Panc1 (cell line): ENCODE data around the gene MRC2. TPM values are rescaled to one million over a fixed set of nuclear protein-coding genes. Genes with fewer than 3 reads are reported as not detected.

Experiments used
- ATAC-seq: fragments of 200-7000 bp; cut with Tn5 transposase; 2 replicates; pipeline ENCODE4 v1.9.1; 2020; ENCODE audit warnings: mild to moderate bottlenecking, moderate library complexity
- BruUV-seq: library from RNA; stranded (reverse); fragments of 400-500 nt; replicated peaks from 2 replicates; lab custom pipeline; 2021; lab: Mats Ljungman, UMichigan
- CTCF ChIA-PET: fragments of 300-600 bp; sonication (Branson Sonifier 250); formaldehyde crosslinking; loops from one replicate; lab custom pipeline; 2022; ENCODE audit warnings: antibody characterized with exemption; lab: Charles Lee
- POLR2A ChIA-PET: fragments of 300-600 bp; sonication (Branson Sonifier 250); formaldehyde crosslinking; loops from one replicate; lab custom pipeline; 2022; ENCODE audit warnings: antibody characterized with exemption; lab: Charles Lee
- DNase-seq: peaks from one replicate; pipeline ENCODE4 v3.0.0-alpha.2; 2010; ENCODE audit warnings: low read depth, low spot score
- H3K27ac ChIP-seq: 2 replicates; pipeline ENCODE4 v1.5.1; 2011; ENCODE audit warnings: mild to moderate bottlenecking, low read length, inconsistent platforms
- H3K27me3 ChIP-seq: fragments of 200-500 bp; sonication (Bioruptor generic); 2 replicates; pipeline ENCODE4 v1.6.0; 2014; ENCODE audit warnings: low read length, inconsistent platforms; ENCODE audit not compliant: control insufficient read depth, insufficient read depth
- H3K36me3 ChIP-seq: fragments of 200-500 bp; sonication (Bioruptor generic); 2 replicates; pipeline ENCODE4 v1.5.1; 2014; ENCODE audit warnings: inconsistent platforms, mild to moderate bottlenecking, low read length, moderate library complexity; ENCODE audit not compliant: control insufficient read depth, insufficient read depth
- H3K4me1 ChIP-seq: 2 replicates; pipeline ENCODE4 v1.5.1; 2011; ENCODE audit warnings: inconsistent platforms, mild to moderate bottlenecking, low read length, moderate library complexity; ENCODE audit not compliant: control insufficient read depth, insufficient read depth
- H3K4me3 ChIP-seq, 2 experiments: 2 replicates each; pipeline ENCODE4 v1.5.1; 2011 to 2012; ENCODE audit warnings: low read depth in 2 of 2, low read length in 2 of 2, mild to moderate bottlenecking in 2 of 2, inconsistent platforms in 1 of 2, moderate library complexity in 1 of 2
- H3K9me3 ChIP-seq: fragments of 200-500 bp; sonication (Bioruptor generic); 2 replicates; pipeline ENCODE4 v1.5.1; 2014; ENCODE audit warnings: low read depth, mild to moderate bottlenecking, inconsistent platforms, low read length, moderate library complexity; ENCODE audit not compliant: control insufficient read depth, insufficient read depth
- CTCF ChIP-seq: fragments of 450-650 bp; IDR thresholded peaks from 2 replicates; pipeline ENCODE4 v1.5.1; 2017; ENCODE audit warnings: mild to moderate bottlenecking
- POLR2AphosphoS5 ChIP-seq: IDR thresholded peaks from 2 replicates; pipeline ENCODE4 v1.6.1; 2012; ENCODE audit warnings: mild to moderate bottlenecking, low read depth, low read length, moderate library complexity
- REST ChIP-seq, 2 experiments: IDR thresholded peaks; 2 replicates each; pipeline ENCODE4 v1.6.1; 2011 to 2012; ENCODE audit warnings: low read depth in 2 of 2, control low read depth in 1 of 2, low read length in 1 of 2, mild to moderate bottlenecking in 1 of 2, moderate library complexity in 1 of 2; ENCODE audit not compliant: insufficient read depth in 1 of 2
- SIN3A ChIP-seq: IDR thresholded peaks from 2 replicates; pipeline ENCODE4 v1.6.1; 2012; ENCODE audit warnings: low read depth, mild to moderate bottlenecking, low read length, moderate library complexity, borderline replicate concordance; ENCODE audit not compliant: insufficient read depth
- TCF7L2 ChIP-seq: IDR thresholded peaks from 2 replicates; pipeline ENCODE4 v1.6.1; 2011; ENCODE audit warnings: mild to moderate bottlenecking, low read depth, low read length, inconsistent platforms
- in situ Hi-C: cut with HindIII; loops from 2 replicates; pipeline ENCODE4 v1.10.0; 2016; ENCODE audit warnings: low sequenced_read_pairs, low pct_unique_long_range_greater_than_20kb
- intact Hi-C: fragments of 100-400 bp; cut with micrococcal nuclease; formaldehyde crosslinking; loops from one replicate; pipeline ENCODE4 v1.10.0; 2022; ENCODE audit not compliant: unreplicated experiment
- total RNA-seq: library from RNA; stranded (reverse); gene quantifications from one replicate; pipeline ENCODE4 v1.2.1, GENCODE V29; 2021; ENCODE audit not compliant: unreplicated experiment

MRC2 gene
- total RNA-seq, 1 experiment from 2014 or later: 120 TPM

- DNase-seq: no peak
- POLR2A ChIA-PET: interaction anchor here (0.5 kb wide), 1 partner anchor 190 kb away, joined by 3 read pairs; no protein-coding TSS in a partner anchor
- Histone ChIP-seq H3K4me3 (no peak overlapping the region), H3K27ac (no peak overlapping the region), H3K27me3 (no peaks in the 10 kb centered on the region), H3K4me1 (no peaks in the 10 kb centered on the region; the same call in 1 of the 2 replicates), H3K9me3 (no peaks in the 10 kb centered on the region), H3K36me3 (peaks cover 3% of the 10 kb centered on the region)
- no TSS peak for BruUV-seq
- in situ Hi-C loops (no loop called here), intact Hi-C loops (loop anchor here (10.0 kb wide), 1 partner anchor 728 kb away; no protein-coding TSS in a partner anchor)
- TF ChIP-seq POLR2AphosphoS5 (no peak), CTCF (no peak), TCF7L2 (no peak), SIN3A (no peak), REST (IDR thresholded peaks at IDR 0.05; ENCODE audit: insufficient read depth in 1 of 2, low read depth in 2 of 2, low read length in 1 of 2) (no peak)
- CTCF ChIA-PET: no interaction called here
- no peak for ATAC-seq
These were observed 48.9 kb downstream of the MRC2 start for GRCh38 chr17:62676231-62676943.

GRCh38 chr17:62676952-62677596 is 49.6 kb downstream of the MRC2 start:
- Histone ChIP-seq H3K27ac (no peak overlapping the region), H3K4me3 (no peak overlapping the region), H3K36me3 (peaks cover 3% of the 10 kb centered on the region), H3K9me3 (no peaks in the 10 kb centered on the region), H3K27me3 (no peaks in the 10 kb centered on the region), H3K4me1 (no peaks in the 10 kb centered on the region; the same call in 1 of the 2 replicates)
- CTCF ChIA-PET: no interaction called here
- no TSS peak for BruUV-seq
- in situ Hi-C loops (no loop called here), intact Hi-C loops (loop anchor here (10.0 kb wide), 1 partner anchor 728 kb away; no protein-coding TSS in a partner anchor)
- POLR2A ChIA-PET: no interaction called here
- TF ChIP-seq CTCF (no peak), REST (IDR thresholded peaks at IDR 0.05; ENCODE audit: insufficient read depth in 1 of 2, low read depth in 2 of 2, low read length in 1 of 2) (no peak), POLR2AphosphoS5 (no peak), TCF7L2 (no peak), SIN3A (no peak)
- no peak for ATAC-seq
- no peak for DNase-seq
